Measurements from ENCODE around the gene PLEKHA1. TPM values are rescaled to one million over a fixed set of nuclear protein-coding genes. Genes with fewer than 3 reads are reported as not detected.

PLEKHA1 gene
- 46.2 TPM for total RNA-seq
- long read RNA-seq, partial matches to known transcripts: 9 of 99 reads
- long read RNA-seq, other reads (novel, unspliced or antisense): 90 of 99 reads

DNA sequence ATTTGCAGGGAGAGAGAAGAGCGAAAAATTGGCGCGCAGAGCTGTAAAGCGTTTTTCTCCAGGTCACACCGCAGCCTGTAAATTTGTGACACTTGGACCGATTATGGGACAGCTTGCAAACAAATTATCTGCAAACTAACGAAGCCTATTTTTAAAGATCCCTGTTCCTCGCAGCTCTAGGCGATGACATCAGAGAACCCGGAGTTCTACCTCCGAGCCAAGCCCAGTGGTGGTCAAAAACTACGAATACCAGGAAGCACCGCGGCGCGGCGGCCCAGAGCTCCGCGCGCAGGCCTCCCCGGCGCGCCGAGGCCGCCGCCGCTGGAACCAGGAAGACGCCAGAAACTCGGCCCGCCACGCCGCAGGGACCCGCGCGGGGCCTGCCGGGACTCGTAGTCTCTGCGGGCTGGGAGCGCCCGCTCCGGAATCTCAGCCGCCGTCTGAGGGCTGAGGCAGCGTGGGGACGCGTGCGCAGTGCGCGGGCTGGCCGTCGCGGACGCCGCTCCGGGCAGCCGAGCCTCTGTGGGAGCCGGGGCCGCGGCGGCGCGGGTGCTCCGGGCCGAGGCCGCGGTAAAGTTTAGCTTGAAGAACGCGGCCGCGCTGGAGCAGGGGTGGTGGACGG lies at the start of gene PLEKHA1:
TSS of gene PLEKHA1 (plus strand) at position 472 of the 622 bp plus-strand sequence. CDS start 18,493 bp downstream, outside the sequence.
- DNase-seq (ENCODE audit: low spot score): peak; percentile 96
- intact Hi-C loops (cut with DNase I): no loop called here

DNA sequence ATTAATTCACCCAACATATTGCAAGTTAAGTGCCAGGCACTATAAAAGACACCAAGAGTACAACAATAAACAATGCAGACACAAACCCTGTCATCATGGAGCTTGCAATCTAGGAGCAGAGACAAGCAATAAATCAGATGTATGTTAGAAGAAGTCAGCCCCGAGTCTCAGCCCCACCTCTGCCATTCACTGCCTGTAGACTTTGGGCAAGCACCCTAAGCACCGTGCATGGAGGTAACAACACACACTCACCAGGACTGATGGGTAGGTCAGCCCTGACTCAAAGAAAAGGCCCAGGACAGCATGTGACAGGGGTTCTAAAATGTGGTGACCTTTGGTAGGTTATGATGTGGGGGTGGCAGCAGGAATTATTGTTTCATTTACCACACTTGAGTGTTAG lies 49.3 kb upstream of the PLEKHA1 start:
- no peak for DNase-seq (ENCODE audit: low spot score)
- intact Hi-C loops (cut with DNase I): no loop called here

GRCh38 chr10:122326385-122326784 lies 48.1 kb upstream of the PLEKHA1 start:
- no peak for DNase-seq (ENCODE audit: low spot score)
- intact Hi-C loops (cut with DNase I): no loop called here

GRCh38 chr10:122326806-122327205 lies 47.7 kb upstream of the PLEKHA1 start:
- intact Hi-C loops (cut with DNase I): no loop called here

GRCh38 chr10:122327237-122328206 lies 47.0 kb upstream of the PLEKHA1 start:
- intact Hi-C loops (cut with DNase I): no loop called here
- no peak for DNase-seq (ENCODE audit: low spot score)

More at GRCh38 chr10:122326806-122327205, 47.7 kb upstream of the PLEKHA1 start:
- no peak for DNase-seq (ENCODE audit: low spot score)

GRCh38 chr10:122328676-122329075 lies 45.8 kb upstream of the PLEKHA1 start:
- intact Hi-C loops (cut with DNase I): no loop called here
- DNase-seq (ENCODE audit: low spot score): no peak

DNA sequence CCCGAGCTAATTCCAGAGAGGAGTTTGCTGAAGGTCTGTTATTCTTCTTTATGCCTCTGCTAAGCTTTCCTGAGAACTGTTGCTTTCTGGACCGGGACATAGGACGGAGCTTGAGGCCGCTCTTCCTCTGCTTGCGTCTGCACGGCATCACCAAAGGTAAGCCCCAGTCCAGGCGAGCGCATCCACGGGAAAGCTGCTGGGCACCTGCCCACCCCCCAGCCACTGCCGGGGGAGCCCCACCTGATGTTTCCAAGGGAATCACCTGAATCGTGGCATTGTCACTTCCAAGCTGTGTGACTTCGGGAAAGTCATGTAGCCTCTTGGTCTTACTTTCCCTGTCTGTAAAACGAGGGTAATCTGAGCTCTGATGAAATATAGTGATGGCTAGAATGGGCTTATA lies 45.1 kb upstream of the PLEKHA1 start:
- no peak for DNase-seq (ENCODE audit: low spot score)
- intact Hi-C loops (cut with DNase I): no loop called here

DNA sequence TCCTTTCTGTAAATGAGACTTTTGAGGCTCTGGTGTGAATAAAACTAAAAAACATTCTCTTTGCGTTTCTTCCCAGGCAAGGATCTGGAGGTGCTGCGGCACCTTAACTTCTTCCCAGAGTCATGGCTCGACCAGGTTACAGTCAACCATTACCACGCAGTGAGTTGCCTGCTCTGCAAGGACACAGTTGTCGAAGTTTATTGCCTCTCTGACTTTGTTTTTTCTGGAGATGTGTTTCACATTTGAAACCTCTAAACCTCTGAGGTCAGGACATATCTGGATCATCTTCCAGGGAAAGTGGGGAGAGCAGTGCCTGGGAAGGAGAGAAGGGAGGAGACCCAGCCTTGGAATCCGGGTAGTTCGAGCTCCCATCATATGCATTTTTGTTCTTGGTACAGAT lies 43.4 kb upstream of the PLEKHA1 start:
- DNase-seq (ENCODE audit: low spot score): no peak
- intact Hi-C loops (cut with DNase I): no loop called here

DNA sequence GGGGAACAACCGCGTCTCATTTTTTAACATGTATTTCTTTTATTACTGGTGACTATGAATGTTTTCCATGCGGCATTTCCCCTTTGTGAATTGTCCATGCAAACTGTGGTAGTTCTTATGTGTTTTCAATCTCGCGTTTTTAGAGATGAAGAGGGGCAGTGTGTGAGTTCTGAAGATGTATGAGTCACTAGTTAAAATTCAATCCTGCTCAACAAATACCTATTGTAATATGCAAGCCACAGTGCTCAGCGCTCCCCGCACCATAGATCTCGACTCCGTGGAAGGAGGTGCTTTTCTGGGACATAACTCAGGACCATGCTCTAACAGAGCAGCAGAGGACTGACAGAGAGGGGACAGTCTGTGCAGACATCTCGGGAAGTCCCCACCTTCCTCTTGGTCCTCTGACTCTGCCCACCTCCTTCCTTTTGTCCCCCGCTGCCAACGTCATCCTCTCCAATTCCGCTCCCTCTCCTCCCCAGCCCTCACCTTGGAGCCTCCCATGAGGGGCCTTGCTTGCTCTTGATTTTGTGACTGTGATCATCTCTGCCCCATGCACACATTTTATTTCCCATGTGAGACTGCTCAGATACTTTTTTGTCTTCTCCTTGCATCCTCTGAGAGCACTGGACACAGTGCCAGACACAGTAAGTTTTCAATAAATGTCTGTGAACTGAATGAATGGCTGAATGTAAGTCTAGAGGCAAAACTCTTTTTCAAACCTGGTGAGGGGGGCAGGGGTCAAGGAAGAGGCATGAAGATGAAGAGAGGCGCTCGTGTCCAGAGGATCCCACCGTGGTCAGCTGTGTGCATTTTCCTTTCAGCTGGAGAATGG lies 42.7 kb upstream of the PLEKHA1 start:
- no peak for DNase-seq (ENCODE audit: low spot score)
- intact Hi-C loops (cut with DNase I): no loop called here

GRCh38 chr10:122333037-122333436 lies 41.5 kb upstream of the PLEKHA1 start:
- intact Hi-C loops (cut with DNase I): no loop called here
- no peak for DNase-seq (ENCODE audit: low spot score)

GRCh38 chr10:122336332-122336731 lies 38.2 kb upstream of the PLEKHA1 start:
- no peak for DNase-seq (ENCODE audit: low spot score)
- intact Hi-C loops (cut with DNase I): no loop called here

DNA sequence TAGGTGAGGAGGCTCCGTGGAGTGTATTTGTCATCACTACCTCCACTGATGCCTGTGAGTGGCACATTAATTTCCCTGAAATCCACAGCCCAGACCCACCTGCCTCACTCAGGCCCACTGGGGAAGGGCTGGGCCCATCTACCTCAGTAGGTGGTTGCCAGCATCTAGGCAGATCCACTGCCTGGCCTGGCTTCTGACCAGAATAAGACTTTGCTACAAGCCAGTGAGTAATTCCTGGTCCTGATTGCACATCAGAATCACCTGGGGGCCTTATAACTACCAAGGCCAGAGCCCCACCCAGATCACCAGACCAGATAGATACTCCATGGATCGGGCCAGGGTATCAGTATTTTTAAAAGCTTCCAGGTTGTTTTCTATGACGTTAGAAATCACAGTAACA lies 37.5 kb upstream of the PLEKHA1 start:
- no peak for DNase-seq (ENCODE audit: low spot score)
- intact Hi-C loops (cut with DNase I): no loop called here

- intact Hi-C loops (cut with DNase I): no loop called here
- DNase-seq (ENCODE audit: low spot score): no peak
Observed at GRCh38 chr10:122338609-122339441, 35.7 kb upstream of the PLEKHA1 start.

DNA sequence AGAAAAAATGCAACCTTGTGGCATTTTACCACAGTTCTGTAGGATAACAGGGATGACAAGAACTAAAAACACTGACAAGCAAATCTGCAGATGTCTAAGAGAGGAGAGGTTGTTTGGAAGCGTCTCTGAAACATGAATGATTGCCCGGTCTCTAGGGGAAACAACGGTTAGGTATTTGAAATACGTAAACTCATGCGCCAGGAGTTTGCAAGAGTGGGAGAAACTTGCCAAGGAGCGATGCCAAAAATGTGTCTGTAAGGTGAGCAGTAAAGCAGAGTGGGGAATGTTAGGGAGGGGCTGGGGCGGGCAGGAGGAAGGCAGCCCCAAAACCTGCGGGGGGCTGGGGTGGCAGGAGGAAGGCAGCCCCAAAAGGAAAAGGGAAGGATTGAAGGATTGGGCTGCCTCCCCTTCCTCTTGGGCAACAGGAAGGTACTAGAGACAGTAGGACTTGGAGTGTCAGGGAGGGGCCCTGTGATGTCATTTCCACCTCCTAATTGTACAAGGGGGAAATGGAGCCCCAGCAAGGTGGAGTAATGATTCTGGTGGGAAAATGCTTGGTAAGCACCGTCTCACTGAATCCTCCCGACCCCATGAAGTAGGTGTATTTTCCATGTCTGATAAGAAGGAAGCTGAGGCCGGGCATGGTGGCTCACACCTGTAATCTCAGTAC lies 33.2 kb upstream of the PLEKHA1 start:
- intact Hi-C loops (cut with DNase I): no loop called here

DNA sequence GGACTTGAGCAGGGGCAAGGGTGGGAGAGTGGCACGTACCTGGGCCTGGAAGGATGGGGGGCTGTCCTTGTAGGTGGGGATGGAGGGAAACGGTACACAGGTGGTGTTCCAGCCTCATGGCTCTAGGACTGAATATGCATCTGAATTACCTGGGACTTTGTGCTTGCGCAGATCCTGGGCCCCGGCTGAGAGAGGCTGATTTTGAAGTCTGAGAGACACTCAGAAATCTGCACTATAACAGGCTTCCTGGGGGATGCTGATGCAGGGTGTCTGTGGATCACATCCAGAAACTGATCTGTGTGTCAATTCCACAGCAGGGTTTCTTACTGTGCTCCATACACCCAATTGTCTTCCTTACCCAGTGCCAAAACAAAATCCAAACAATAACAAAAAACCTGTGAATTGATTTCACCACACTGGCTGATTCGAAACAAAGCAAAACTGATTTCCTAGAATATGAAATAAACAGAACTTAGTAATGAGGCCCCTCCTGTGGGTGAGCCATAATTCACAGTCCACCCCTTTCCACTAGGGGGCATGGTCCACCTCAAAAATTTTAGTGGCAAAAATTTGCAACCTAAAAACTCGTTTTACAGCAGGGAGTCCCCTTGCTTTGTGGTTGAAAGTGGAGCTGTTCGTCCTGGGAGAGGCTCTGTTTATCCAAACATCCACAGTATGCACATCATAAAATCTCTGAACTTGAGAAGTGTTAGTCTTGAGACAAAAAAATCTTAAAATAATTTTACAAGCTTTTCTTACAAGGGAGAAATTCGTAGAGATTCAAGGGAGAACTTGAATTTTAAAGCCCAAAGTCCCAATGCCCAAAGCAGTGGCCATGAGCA lies 32.0 kb upstream of the PLEKHA1 start:
- intact Hi-C loops (cut with DNase I): loop anchor here (2.0 kb wide), 3 partner anchors 44 to 224 kb away; no protein-coding TSS in a partner anchor
- DNase-seq (ENCODE audit: low spot score): no peak

More for the DNA sequence above, 33.2 kb upstream of the PLEKHA1 start:
- DNase-seq (ENCODE audit: low spot score): no peak

DNA sequence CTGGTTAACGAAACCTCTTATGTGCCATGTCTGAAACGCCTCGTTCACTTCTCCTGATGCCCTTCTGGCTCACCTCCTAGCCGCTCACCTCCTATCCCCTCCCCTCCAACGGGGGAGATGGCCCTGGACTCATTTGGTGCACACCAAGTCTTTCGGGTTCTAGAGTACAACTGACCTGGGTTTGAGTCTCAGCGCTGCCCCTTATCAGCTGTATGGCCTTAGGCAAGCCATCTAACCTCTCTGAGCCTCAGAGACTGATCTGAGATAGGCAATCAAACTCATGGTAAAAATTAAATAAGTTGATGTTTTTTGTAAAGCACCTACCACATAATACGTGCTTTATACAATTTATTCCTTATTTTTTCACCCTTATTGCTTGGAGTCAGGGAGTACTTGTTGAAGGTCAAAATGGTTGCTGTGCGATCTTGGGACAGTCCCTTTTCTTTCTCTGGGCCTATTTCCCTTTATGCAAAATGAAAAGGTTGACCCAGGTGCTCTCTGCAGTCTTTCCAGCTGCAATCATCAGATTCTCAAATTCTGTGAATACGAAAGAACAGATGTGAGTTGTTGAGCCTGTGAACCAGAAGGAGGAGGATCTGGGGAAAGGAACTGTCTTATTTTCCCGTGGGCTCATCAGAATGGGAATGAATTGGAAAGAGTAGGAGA lies 31.2 kb upstream of the PLEKHA1 start:
- DNase-seq (ENCODE audit: low spot score): no peak
- intact Hi-C loops (cut with DNase I): loop anchor here (2.0 kb wide), 3 partner anchors 44 to 224 kb away; no protein-coding TSS in a partner anchor

GRCh38 chr10:122343936-122344335 lies 30.6 kb upstream of the PLEKHA1 start:
- no peak for DNase-seq (ENCODE audit: low spot score)
- intact Hi-C loops (cut with DNase I): loop anchor here (2.0 kb wide), 3 partner anchors 45 to 223 kb away; no protein-coding TSS in a partner anchor
